Left lung (tissue), 10 donors: ENCODE results near the gene MRPS16. TPM values are rescaled to one million over a fixed set of nuclear protein-coding genes. Genes with fewer than 3 reads are reported as not detected.

Experiments used
- ATAC-seq: fragments of 200-7000 bp; cut with Tn5 transposase; one replicate; pipeline ENCODE4 v1.9.1; 2020; ENCODE audit warnings: moderate library complexity
- DNase-seq, 4 donors: peaks; one replicate each; pipeline ENCODE4 v3.0.0-alpha.2; 2013 to 2020
- H3K27ac ChIP-seq, 2 donors: fragments of 200-600 bp; sonication (generic) in 1 of 2; one replicate each; pipeline versions ENCODE4 v1.5.0 to v1.8.0; 2020 to 2021
- H3K27me3 ChIP-seq, 2 donors: fragments of 200-600 bp; sonication (generic) in 1 of 2; one replicate each; pipeline versions ENCODE4 v1.5.0 to v1.8.0; 2020 to 2021
- H3K36me3 ChIP-seq, 2 donors: fragments of 200-600 bp; sonication (generic) in 1 of 2; one replicate each; pipeline versions ENCODE4 v1.5.0 to v1.8.0; 2020 to 2021
- H3K4me1 ChIP-seq, 2 donors: fragments of 200-600 bp; one replicate each; pipeline ENCODE4 v1.8.0; 2021
- H3K4me3 ChIP-seq, 2 donors: fragments of 200-600 bp; sonication (generic) in 1 of 2; one replicate each; pipeline versions ENCODE4 v1.5.0 to v1.8.0; 2020 to 2021; ENCODE audit warnings: mild to moderate bottlenecking in 1 of 2
- H3K9me3 ChIP-seq, 2 donors: fragments of 200-600 bp; sonication (generic) in 1 of 2; one replicate each; pipeline versions ENCODE4 v1.5.0 to v1.8.0; 2020 to 2021
- intact Hi-C, 2 donors: fragments of 100-400 bp; cut with DNase I; formaldehyde crosslinking; loops; one replicate each; pipeline versions ENCODE4 v1.11.2 to v1.14.2; 2022
- polyA plus RNA-seq, 6 donors: library from polyadenylated mRNA; unstranded; fragments of 120-200 nt; gene quantifications; one replicate each; pipeline ENCODE4 v1.2.1, GENCODE V29; 2013; ENCODE audit not compliant: insufficient read length in 6 of 6
- total RNA-seq, 2 donors: library from RNA; stranded (reverse); fragmentation: NEBNext Ultra II Directional; extraction: Animal tissue kit (Norgen Biotek cat#: 25700); gene quantifications; one replicate each; pipeline ENCODE4 v1.2.1, GENCODE V29; 2021
- TF ChIP-seq, protein P1 (sequence below), 2 donors: fragments of 200-600 bp; sonication (generic) in 1 of 2; IDR thresholded peaks; one replicate each; pipeline versions ENCODE4 v1.5.0 to v1.8.0; 2021; ENCODE audit warnings: antibody characterized with exemption in 2 of 2
- donor health status: DM: no; HTN: yes; CAD: no.
- donor health status: DM: no; HTN: no; CAD: no.

MRPS16 gene
- total and polyA plus RNA-seq, 8 donors, result 57.2 to 83.6 (median 66.4) TPM

DNA sequence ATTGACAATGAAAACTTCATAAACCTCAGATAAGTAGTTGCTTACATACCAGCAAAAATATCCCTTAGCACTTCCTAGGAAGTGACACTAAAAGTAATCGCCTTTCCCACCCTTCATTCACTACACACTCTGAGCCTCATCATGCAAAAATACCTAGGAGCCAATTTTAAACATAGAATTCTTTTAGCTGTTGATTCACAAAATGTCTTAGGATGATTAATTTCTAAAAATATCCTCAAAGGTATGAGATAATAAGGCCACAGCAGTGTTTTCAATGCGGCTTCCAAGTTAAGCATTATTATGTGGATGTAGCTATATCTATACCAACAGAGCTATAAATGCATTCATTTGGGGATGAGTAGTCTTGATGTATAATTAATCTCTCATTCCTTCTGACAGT lies 18.6 kb downstream of the MRPS16 start:
- peaks cover 0 to 65% of the 10 kb centered on the region in 2 donors for H3K36me3 ChIP-seq
- ATAC-seq, result no peak
- no peaks in the 10 kb centered on the region for H3K4me1 ChIP-seq
- no peak overlapping the region for H3K4me3 ChIP-seq
- intact Hi-C loops, result no loop called here
- no peak for DNase-seq
- TF ChIP-seq, protein P1, sequence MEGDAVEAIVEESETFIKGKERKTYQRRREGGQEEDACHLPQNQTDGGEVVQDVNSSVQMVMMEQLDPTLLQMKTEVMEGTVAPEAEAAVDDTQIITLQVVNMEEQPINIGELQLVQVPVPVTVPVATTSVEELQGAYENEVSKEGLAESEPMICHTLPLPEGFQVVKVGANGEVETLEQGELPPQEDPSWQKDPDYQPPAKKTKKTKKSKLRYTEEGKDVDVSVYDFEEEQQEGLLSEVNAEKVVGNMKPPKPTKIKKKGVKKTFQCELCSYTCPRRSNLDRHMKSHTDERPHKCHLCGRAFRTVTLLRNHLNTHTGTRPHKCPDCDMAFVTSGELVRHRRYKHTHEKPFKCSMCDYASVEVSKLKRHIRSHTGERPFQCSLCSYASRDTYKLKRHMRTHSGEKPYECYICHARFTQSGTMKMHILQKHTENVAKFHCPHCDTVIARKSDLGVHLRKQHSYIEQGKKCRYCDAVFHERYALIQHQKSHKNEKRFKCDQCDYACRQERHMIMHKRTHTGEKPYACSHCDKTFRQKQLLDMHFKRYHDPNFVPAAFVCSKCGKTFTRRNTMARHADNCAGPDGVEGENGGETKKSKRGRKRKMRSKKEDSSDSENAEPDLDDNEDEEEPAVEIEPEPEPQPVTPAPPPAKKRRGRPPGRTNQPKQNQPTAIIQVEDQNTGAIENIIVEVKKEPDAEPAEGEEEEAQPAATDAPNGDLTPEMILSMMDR (IDR thresholded peaks at IDR 0.05), result no peak
- no peak overlapping the region for H3K27ac ChIP-seq
- H3K27me3 ChIP-seq, result no peaks in the 10 kb centered on the region
- H3K9me3 ChIP-seq, result no peaks in the 10 kb centered on the region

DNA sequence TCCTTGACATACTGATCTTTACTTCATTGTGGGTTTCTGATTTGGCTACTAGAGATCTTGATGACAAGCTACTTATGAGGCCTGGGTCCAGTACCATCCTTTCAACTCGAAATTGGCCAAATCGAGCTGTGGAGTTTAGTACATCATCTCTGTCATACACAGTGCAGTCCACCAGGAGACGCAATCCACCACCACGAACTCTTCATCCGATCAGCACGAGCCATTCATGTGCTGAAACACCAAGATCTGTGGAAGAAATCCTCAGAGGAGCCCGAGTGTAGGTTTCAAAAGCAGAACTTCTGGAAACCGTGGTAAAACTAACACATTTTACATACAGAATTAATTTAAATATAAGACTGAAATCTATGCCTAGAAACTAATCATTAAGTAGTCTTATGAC lies 19.6 kb downstream of the MRPS16 start:
- no peaks in the 10 kb centered on the region for H3K4me1 ChIP-seq
- ATAC-seq, result no peak
- H3K9me3 ChIP-seq, result no peaks in the 10 kb centered on the region
- H3K36me3 ChIP-seq, result peaks cover 0 to 58% of the 10 kb centered on the region in 2 donors
- TF ChIP-seq, protein P1 (IDR thresholded peaks at IDR 0.05), result no peak
- no peak overlapping the region for H3K27ac ChIP-seq
- no peak for DNase-seq
- intact Hi-C loops, result no loop called here
- H3K4me3 ChIP-seq, result no peak overlapping the region
- no peaks in the 10 kb centered on the region for H3K27me3 ChIP-seq

DNA sequence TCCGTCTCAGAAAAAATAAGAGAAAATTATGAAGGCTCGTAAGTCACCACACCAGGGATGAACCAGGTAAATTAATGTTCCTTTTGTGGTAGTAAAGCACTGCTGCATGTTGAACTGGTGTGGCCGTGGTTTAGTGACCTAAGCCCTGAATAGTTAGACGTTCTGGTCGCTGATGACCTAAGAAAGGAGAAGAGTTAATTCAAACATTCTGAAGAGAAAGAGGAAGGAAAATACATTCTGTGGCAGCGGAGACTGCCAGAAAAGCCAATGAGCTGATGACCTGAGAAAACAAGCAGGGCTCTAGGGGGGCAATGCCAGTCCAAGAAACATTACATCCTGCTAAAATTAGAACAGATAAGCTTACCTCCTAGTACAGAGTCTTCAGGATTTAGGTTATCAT lies 22.9 kb downstream of the MRPS16 start:
- no peaks in the 10 kb centered on the region for H3K9me3 ChIP-seq
- ATAC-seq (peak; percentile 45), DNase-seq (no peak)
- TF ChIP-seq, protein P1 (IDR thresholded peaks at IDR 0.05), result no peak
- no peak overlapping the region for H3K4me3 ChIP-seq
- peak overlapping the region in 1 of 2 donors; percentile 10 for H3K27ac ChIP-seq
- H3K36me3 ChIP-seq, result peaks cover 0 to 30% of the 10 kb centered on the region in 2 donors
- intact Hi-C loops, result no loop called here
- no peaks in the 10 kb centered on the region for H3K4me1 ChIP-seq
- no peaks in the 10 kb centered on the region for H3K27me3 ChIP-seq

DNA sequence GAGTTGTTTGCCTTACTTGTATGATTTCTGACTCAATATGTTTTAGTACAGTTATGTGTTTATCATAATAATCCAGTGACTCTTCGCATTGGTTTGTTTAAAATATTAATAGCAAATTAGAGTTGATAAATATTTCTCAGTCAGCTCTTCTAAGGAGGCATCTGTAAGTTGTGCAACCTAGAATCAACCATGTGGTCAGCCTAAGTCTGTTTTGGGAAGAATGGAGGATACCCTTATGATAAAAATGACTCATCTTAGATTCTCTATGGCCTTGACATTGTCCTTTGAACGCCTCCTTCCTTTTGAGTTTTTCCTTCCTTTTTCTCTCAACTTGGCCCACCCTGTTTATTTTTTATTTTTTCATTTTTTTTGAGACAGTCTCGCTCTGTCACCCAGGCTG lies 24.2 kb downstream of the MRPS16 start:
- Histone ChIP-seq H3K9me3 (no peaks in the 10 kb centered on the region), H3K27ac (peak overlapping the region in 1 of 2 donors; percentile 45), H3K4me3 (no peak overlapping the region), H3K36me3 (peaks cover 0 to 26% of the 10 kb centered on the region in 2 donors), H3K27me3 (no peaks in the 10 kb centered on the region), H3K4me1 (no peaks in the 10 kb centered on the region)
- intact Hi-C loops, result no loop called here
- TF ChIP-seq, protein P1 (IDR thresholded peaks at IDR 0.05), result no peak
- peak; percentile 64 for ATAC-seq
- no peak for DNase-seq

DNA sequence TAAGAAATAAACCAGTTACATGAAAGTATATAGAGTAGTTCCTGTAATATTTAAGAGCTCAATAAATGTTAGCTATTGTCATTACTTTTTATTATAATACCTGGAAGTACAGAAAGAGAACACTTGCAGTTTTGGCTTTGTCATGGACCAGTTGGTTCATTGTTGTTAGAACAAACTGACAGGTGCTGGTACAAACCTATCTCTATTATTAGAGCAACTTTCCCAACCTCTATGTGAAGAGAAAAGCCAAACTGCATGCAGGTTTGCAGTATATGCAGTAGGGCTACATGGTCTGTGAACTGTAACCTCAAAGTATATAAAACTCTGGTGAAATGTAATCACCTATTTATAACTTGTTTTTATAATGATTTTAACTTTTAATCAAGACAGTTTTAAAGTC lies 25.8 kb downstream of the MRPS16 start:
- no peaks in the 10 kb centered on the region for H3K4me1 ChIP-seq
- ATAC-seq, result no peak
- no peak overlapping the region for H3K4me3 ChIP-seq
- H3K27me3 ChIP-seq, result no peaks in the 10 kb centered on the region
- H3K9me3 ChIP-seq, result no peaks in the 10 kb centered on the region
- TF ChIP-seq, protein P1 (IDR thresholded peaks at IDR 0.05), result no peak
- H3K36me3 ChIP-seq, result peaks cover 0 to 16% of the 10 kb centered on the region in 2 donors
- intact Hi-C loops, result no loop called here
- H3K27ac ChIP-seq, result no peak overlapping the region
- no peak for DNase-seq
